Endothelial cell of umbilical vein (primary cell): Measurements from ENCODE around the gene SEMA6A. TPM values are rescaled to one million over a fixed set of nuclear protein-coding genes. Genes with fewer than 3 reads are reported as not detected.

Experiments used
- BruUV-seq: library from RNA; stranded (reverse); fragments of 400-500 nt; replicated peaks from 2 replicates; lab custom pipeline; 2021; lab: Mats Ljungman, UMichigan
- CTCF ChIA-PET: fragments of 300-600, 350-600 bp; sonication (Branson Sonifier 250); formaldehyde crosslinking; loops from one replicate; lab custom pipeline; 2021; ENCODE audit warnings: antibody characterized with exemption, inconsistent platforms; lab: Charles Lee
- POLR2A ChIA-PET: fragments of 300-600, 350-600 bp; sonication (Branson Sonifier 250); formaldehyde crosslinking; loops from one replicate; lab custom pipeline; 2021; ENCODE audit warnings: antibody characterized with exemption, inconsistent platforms; lab: Charles Lee
- DNase-seq: peaks from one replicate; pipeline ENCODE4 v3.0.0-alpha.2; 2011; ENCODE audit warnings: low read depth, low spot score
- FAIRE-seq: peaks from 2 replicates; lab custom pipeline; 2011; peaks lifted over from hg19 to GRCh38; lab: Jason Lieb, UNC
- H2AFZ ChIP-seq: 2 replicates; pipeline ENCODE4 v1.6.0; 2012; ENCODE audit warnings: low read depth, low read length, control low read depth, inconsistent platforms
- H3K27ac ChIP-seq: 2 replicates; pipeline ENCODE4 v1.5.1; 2011; ENCODE audit warnings: low read depth, mild to moderate bottlenecking, control low read depth, low read length, moderate library complexity; ENCODE audit not compliant: insufficient read depth
- H3K27me3 ChIP-seq, 2 experiments: 2 replicates each; pipeline versions ENCODE4 v1.6.0 to v1.6.1; 2011; ENCODE audit warnings: low read length in 2 of 2, mixed read lengths in 1 of 2; ENCODE audit not compliant: control insufficient read depth in 2 of 2, insufficient read depth in 2 of 2
- H3K36me3 ChIP-seq, 2 experiments: 2 replicates in 1 of 2; 3 replicates in 1 of 2; pipeline ENCODE4 v1.5.1; 2011; ENCODE audit warnings: low read length in 2 of 2, mild to moderate bottlenecking in 1 of 2, moderate library complexity in 1 of 2; ENCODE audit not compliant: control insufficient read depth in 2 of 2, insufficient read depth in 2 of 2; ENCODE audit errors: extremely low read depth in 1 of 2
- H3K4me1 ChIP-seq: 3 replicates; pipeline ENCODE4 v1.5.1; 2011; ENCODE audit warnings: mild to moderate bottlenecking, low read length; ENCODE audit not compliant: control insufficient read depth, insufficient read depth; ENCODE audit errors: extremely low read depth
- H3K4me2 ChIP-seq: 2 replicates; pipeline ENCODE4 v1.6.1; 2011; ENCODE audit warnings: low read length, control low read depth, mixed read lengths; ENCODE audit not compliant: insufficient read depth
- H3K4me3 ChIP-seq, 3 experiments: fragments of 200-600 bp in 1 of 3; sonication (generic), shearing (Covaris generic) in 1 of 3; replicated peaks in 1 of 3; 2 replicates each; pipeline ENCODE4 v1.5.1; 2011 to 2016; ENCODE audit warnings: control low read depth in 3 of 3, low read length in 3 of 3, mild to moderate bottlenecking in 2 of 3, inconsistent platforms in 1 of 3, low read depth in 1 of 3, moderate library complexity in 1 of 3; ENCODE audit not compliant: insufficient read depth in 1 of 3
- H3K79me2 ChIP-seq: 2 replicates; pipeline ENCODE4 v1.6.0; 2012; ENCODE audit warnings: low read length, inconsistent platforms; ENCODE audit not compliant: control insufficient read depth, insufficient read depth
- H3K9ac ChIP-seq: replicated peaks from 2 replicates; pipeline ENCODE3; 2011; ENCODE audit warnings: low read length, control low read depth; ENCODE audit not compliant: insufficient read depth; ENCODE audit errors: extremely low read depth
- H3K9me1 ChIP-seq: replicated peaks from 3 replicates; pipeline ENCODE4 v1.6.0; 2011; ENCODE audit warnings: mild to moderate bottlenecking, low read length; ENCODE audit not compliant: control insufficient read depth, insufficient read depth; ENCODE audit errors: extremely low read depth
- H3K9me3 ChIP-seq: replicated peaks from 2 replicates; pipeline ENCODE4 v1.5.1; 2012; ENCODE audit warnings: low read length, inconsistent platforms; ENCODE audit not compliant: control insufficient read depth, insufficient read depth
- H4K20me1 ChIP-seq: replicated peaks from 2 replicates; pipeline ENCODE3; 2011; ENCODE audit warnings: mild to moderate bottlenecking, low read length; ENCODE audit not compliant: control insufficient read depth, insufficient read depth; ENCODE audit errors: extremely low read depth
- CTCF ChIP-seq, 2 donors: IDR thresholded peaks; 1 replicate in 1 of 2; 2 replicates in 1 of 2; pipeline ENCODE4 v1.5.1; 2011; ENCODE audit warnings: low read length in 2 of 2, mild to moderate bottlenecking in 2 of 2, moderate library complexity in 2 of 2, control low read depth in 1 of 2, inconsistent platforms in 1 of 2, low read depth in 1 of 2; ENCODE audit not compliant: insufficient read depth in 1 of 2; ENCODE audit errors: extremely low read depth in 1 of 2
- EZH2 ChIP-seq: IDR thresholded peaks from 2 replicates; pipeline ENCODE4 v1.6.1; 2012; ENCODE audit warnings: borderline replicate concordance, low read depth, mild to moderate bottlenecking, moderate library complexity, low read length, inconsistent platforms; ENCODE audit not compliant: severe bottlenecking
- FOS ChIP-seq: IDR thresholded peaks from 2 replicates; pipeline ENCODE4 v1.6.1; 2011; ENCODE audit warnings: mild to moderate bottlenecking, low read length, moderate library complexity, borderline replicate concordance; ENCODE audit not compliant: insufficient read depth
- GATA2 ChIP-seq: IDR thresholded peaks from 2 replicates; pipeline ENCODE4 v1.7.0; 2011; ENCODE audit warnings: low read depth, mild to moderate bottlenecking, moderate library complexity, mixed read lengths, low read length; ENCODE audit not compliant: insufficient read length, insufficient read depth
- JUN ChIP-seq: IDR thresholded peaks from 2 replicates; pipeline ENCODE4 v1.6.1; 2011; ENCODE audit warnings: borderline replicate concordance, low read depth; ENCODE audit not compliant: insufficient read length, insufficient read depth
- MYC ChIP-seq: IDR thresholded peaks from one replicate; pipeline ENCODE4 v1.6.1; 2011; ENCODE audit warnings: mild to moderate bottlenecking, low read depth, low read length
- POLR2A ChIP-seq: IDR thresholded peaks from 2 replicates; pipeline ENCODE4 v1.6.1; 2012; ENCODE audit warnings: low read depth, mild to moderate bottlenecking, control low read depth, low read length
- POLR2AphosphoS5 ChIP-seq: IDR thresholded peaks from 2 replicates; pipeline ENCODE4 v1.6.1; 2012; ENCODE audit warnings: low read depth, mild to moderate bottlenecking, control low read depth, low read length, moderate library complexity; ENCODE audit not compliant: insufficient read depth
- dilution Hi-C: fragments of 300-500 bp; cut with MboI; formaldehyde crosslinking; loops from one replicate; pipeline ENCODE4 v1.15.0; 2019; ENCODE audit warnings: low sequenced_read_pairs; ENCODE audit not compliant: extremely low pct_ligation_motif_present
- intact Hi-C: fragments of 100-400 bp; cut with micrococcal nuclease; formaldehyde crosslinking; loops from one replicate; pipeline ENCODE4 v1.10.0; 2022
- polyA plus RNA-seq, 4 experiments: library from polyadenylated mRNA; depleted of rRNA in 3 of 4; stranded (reverse) in 3 of 4; unstranded in 1 of 4; fragments of >200 nt; gene quantifications; 2 replicates each; pipeline versions ENCODE4 v1.2.1 to v1.2.3, GENCODE V29; 2011 to 2012; ENCODE audit warnings: missing spikeins in 1 of 4
- total RNA-seq: library from RNA; stranded (reverse); gene quantifications from 2 replicates; pipeline ENCODE4 v1.2.3, GENCODE V29; 2021
- TF ChIP-seq, protein P1 (sequence below): IDR thresholded peaks from 2 replicates; pipeline ENCODE4 v1.6.1; 2011; ENCODE audit not compliant: insufficient read depth, insufficient read length

Gene SEMA6A
- total and polyA plus RNA-seq, 2 donors (not counting 3 experiments of a cell fraction or from before 2014, with no cell fraction given) = 0.43 to 1.5 TPM

GRCh38 chr5:116428413-116428812 lies 146.2 kb downstream of the SEMA6A start:
- Histone ChIP-seq H3K27me3 (no peaks in the 10 kb centered on the region), H3K4me1 (no peaks in the 10 kb centered on the region), H3K36me3 (no peaks in the 10 kb centered on the region), H4K20me1 (no peaks in the 10 kb centered on the region), H3K27ac (no peak overlapping the region), H3K9me3 (no peaks in the 10 kb centered on the region), H3K4me3 (no peak overlapping the region), H3K4me2 (no peak overlapping the region), H3K79me2 (no peaks in the 10 kb centered on the region), H3K9ac (no peak overlapping the region), H3K9me1 (no peaks in the 10 kb centered on the region), H2AFZ (no peak overlapping the region)
- FAIRE-seq (no peak), DNase-seq (no peak)
- TF ChIP-seq POLR2AphosphoS5 (no peak), GATA2 (no peak), JUN (no peak), FOS (no peak), POLR2A (no peak), MYC (no peak), EZH2 (no peak), CTCF (IDR thresholded peaks at IDR 0.05; ENCODE audit: extremely low read depth in 1 of 2, insufficient read depth in 1 of 2, low read depth in 1 of 2, low read length in 2 of 2) (no peak)
- TF ChIP-seq, protein P1, sequence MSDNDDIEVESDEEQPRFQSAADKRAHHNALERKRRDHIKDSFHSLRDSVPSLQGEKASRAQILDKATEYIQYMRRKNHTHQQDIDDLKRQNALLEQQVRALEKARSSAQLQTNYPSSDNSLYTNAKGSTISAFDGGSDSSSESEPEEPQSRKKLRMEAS = no peak
- ChIA-PET CTCF (no interaction called here), POLR2A (no interaction called here)
- intact Hi-C loops (no loop called here), dilution Hi-C loops (no loop called here)
- no TSS peak for BruUV-seq
